Measurements from ENCODE around the gene HSPB7. TPM values are rescaled to one million over a fixed set of nuclear protein-coding genes. Genes with fewer than 3 reads are reported as not detected.

Gene HSPB7
- total and polyA plus RNA-seq, 2 of the 8 experiments (the other 6 are each of a cell fraction or from before 2014, with no cell fraction given), result not detected

DNA sequence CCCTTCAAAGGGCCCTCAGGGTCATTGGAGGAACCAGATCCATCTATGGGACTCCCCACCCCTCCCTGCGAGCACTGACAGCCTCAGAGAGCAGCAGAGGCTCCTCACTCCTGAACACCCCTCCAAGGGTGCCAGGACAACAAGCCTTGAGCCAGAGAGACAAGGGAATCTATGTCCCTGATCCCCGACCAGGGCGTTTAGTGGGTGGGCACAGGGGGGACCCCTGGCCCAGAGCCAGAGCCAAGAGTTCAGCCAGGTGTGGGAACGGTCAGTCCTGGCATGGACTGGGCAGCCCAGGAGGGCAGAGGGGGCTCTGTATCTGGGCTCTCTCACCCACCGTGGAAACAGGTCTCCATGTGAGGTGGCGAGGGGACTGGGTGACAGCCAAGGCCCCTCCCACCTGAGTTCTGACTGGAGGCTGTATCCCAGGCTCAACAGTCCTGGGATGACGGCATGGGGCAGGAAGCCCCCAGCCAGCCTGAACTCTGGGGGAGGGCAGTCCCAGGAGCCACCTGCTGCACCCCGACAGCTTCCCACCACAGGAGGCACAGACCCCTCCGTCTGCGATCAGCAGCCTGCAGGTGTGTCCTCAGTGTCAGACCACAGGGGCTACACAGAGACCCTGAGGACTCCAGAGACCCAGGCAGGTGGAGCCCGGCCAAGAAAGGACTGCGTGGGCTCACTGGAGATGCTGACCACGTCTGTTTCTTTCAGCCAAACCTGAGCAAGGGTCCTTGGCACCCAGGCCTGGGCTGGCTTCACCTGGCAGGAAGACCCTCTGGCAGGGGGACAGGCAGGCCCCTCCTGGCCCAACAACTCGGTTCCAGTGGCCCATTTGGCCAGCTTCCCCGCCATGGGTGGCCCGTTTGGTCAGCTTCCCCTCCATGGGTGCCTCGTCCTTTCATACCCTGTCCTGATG is 25.0 kb downstream of the HSPB7 start:
- no peaks in the 10 kb centered on the region for H3K27me3 ChIP-seq (replicated peaks in 1 of 4; ENCODE audit: control insufficient read depth in 3 of 4, extremely low read depth in 1 of 4, insufficient read depth in 3 of 4, low read length in 3 of 4)
- H2BK15ac ChIP-seq (ENCODE audit: low read length), result no peak overlapping the region
- no peak overlapping the region for H3K23ac ChIP-seq (ENCODE audit: insufficient read length)
- H2BK120ac ChIP-seq (replicated peaks; ENCODE audit: low read depth, low read length), result no peak overlapping the region
- no peak for DNase-seq (ENCODE audit: low read depth in 1 of 2, low spot score in 2 of 2)
- WGBS, 2 experiments (ENCODE audit: extremely low coverage in 1 of 2, insufficient coverage in 1 of 2, insufficient read length in 1 of 2, insufficient replicate concordance in 2 of 2, low coverage in 1 of 2, low lambda C conversion rate in 2 of 2, missing lambda C conversion rate in 1 of 2), result 81% methylated on average over 17 of the region's 17 CpGs; no CpG with 5 or more reads in 1 of the 2 experiments
- no peak overlapping the region for H2BK5ac ChIP-seq (ENCODE audit: low read depth, low read length)
- H3K9ac ChIP-seq (replicated peaks in 1 of 4; ENCODE audit: extremely low read depth in 1 of 4, low read depth in 3 of 4, low read length in 3 of 4), result no peak overlapping the region
- FAIRE-seq, result no peak
- no peaks in the 10 kb centered on the region for H3K79me1 ChIP-seq (ENCODE audit: low read depth, low read length)
- H3K79me2 ChIP-seq (ENCODE audit: control insufficient read depth in 1 of 2, insufficient read depth in 2 of 2, low read length in 2 of 2), result no peaks in the 10 kb centered on the region
- H3K23me2 ChIP-seq (ENCODE audit: low read depth, low read length), result no peaks in the 10 kb centered on the region
- no peaks in the 10 kb centered on the region for H3K4me1 ChIP-seq (replicated peaks in 1 of 4; ENCODE audit: control insufficient read depth in 3 of 4, insufficient read depth in 4 of 4, low read length in 3 of 4)
- H3K14ac ChIP-seq (ENCODE audit: insufficient read length), result no peak overlapping the region
- no peaks in the 10 kb centered on the region for H3K9me3 ChIP-seq (ENCODE audit: insufficient read depth in 2 of 2, low read depth in 1 of 2, low read length in 1 of 2)
- CTCF ChIA-PET (ENCODE audit: partially characterized antibody), result no interaction called here
- POLR2A ChIA-PET (ENCODE audit: partially characterized antibody), result no interaction called here
- H3K4me3 ChIP-seq (ENCODE audit: extremely low read depth in 1 of 4, insufficient read depth in 2 of 4, low read depth in 3 of 4, low read length in 4 of 4), result no peak overlapping the region
- peaks cover 0 to 5% of the 10 kb centered on the region in 2 experiments for H4K20me1 ChIP-seq (replicated peaks in 1 of 2; ENCODE audit: control insufficient read depth in 1 of 2, insufficient read depth in 2 of 2, low read length in 2 of 2)
- H4K8ac ChIP-seq (ENCODE audit: extremely low read depth, insufficient read depth, low read length), result 0 out of 2 replicates have a peak overlapping the region, but pooled peaks have one; percentile 35
- H2AFZ ChIP-seq (ENCODE audit: low read length), result no peak overlapping the region
- H3K4me2 ChIP-seq (ENCODE audit: insufficient read depth in 1 of 2, low read depth in 2 of 2, low read length in 2 of 2), result no peak overlapping the region
- H3K4ac ChIP-seq (replicated peaks; ENCODE audit: insufficient read length, low read depth, low read length), result no peak overlapping the region
- H3K36me3 ChIP-seq (ENCODE audit: control insufficient read depth in 2 of 4, insufficient read depth in 4 of 4, low read length in 3 of 4), result no peaks in the 10 kb centered on the region
- H3K27ac ChIP-seq (ENCODE audit: low read depth, low read length), result no peak overlapping the region
- H2AK5ac ChIP-seq (ENCODE audit: low read depth, low read length), result no peak overlapping the region
- no peak overlapping the region for H4K5ac ChIP-seq (ENCODE audit: insufficient read length, low read depth, low read length)
- H3K18ac ChIP-seq (ENCODE audit: extremely low read depth, low read length), result no peak overlapping the region
- H2BK20ac ChIP-seq (ENCODE audit: low read length), result no peak overlapping the region
- no peak overlapping the region for H3K56ac ChIP-seq (replicated peaks; ENCODE audit: insufficient read length, low read depth, low read length)
- H2BK12ac ChIP-seq (ENCODE audit: low read depth, low read length), result no peak overlapping the region
- no peak overlapping the region for H4K91ac ChIP-seq (replicated peaks; ENCODE audit: insufficient read length, low read length)
- TF ChIP-seq SP4 (IDR thresholded peaks at IDR 0.05; ENCODE audit: low read length) (no peak), CTBP2 (IDR thresholded peaks at IDR 0.05; ENCODE audit: borderline replicate concordance, insufficient read depth, insufficient read length, low read length) (no peak)
- TF ChIP-seq, protein P1, sequence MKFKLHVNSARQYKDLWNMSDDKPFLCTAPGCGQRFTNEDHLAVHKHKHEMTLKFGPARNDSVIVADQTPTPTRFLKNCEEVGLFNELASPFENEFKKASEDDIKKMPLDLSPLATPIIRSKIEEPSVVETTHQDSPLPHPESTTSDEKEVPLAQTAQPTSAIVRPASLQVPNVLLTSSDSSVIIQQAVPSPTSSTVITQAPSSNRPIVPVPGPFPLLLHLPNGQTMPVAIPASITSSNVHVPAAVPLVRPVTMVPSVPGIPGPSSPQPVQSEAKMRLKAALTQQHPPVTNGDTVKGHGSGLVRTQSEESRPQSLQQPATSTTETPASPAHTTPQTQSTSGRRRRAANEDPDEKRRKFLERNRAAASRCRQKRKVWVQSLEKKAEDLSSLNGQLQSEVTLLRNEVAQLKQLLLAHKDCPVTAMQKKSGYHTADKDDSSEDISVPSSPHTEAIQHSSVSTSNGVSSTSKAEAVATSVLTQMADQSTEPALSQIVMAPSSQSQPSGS (IDR thresholded peaks at IDR 0.05; ENCODE audit: low read length), result no peak
